ENCODE measurements around the gene SERINC5. TPM values are rescaled to one million over a fixed set of nuclear protein-coding genes. Genes with fewer than 3 reads are reported as not detected.
A peak's percentile ranks its signal among the peaks of the same experiment; 100 is the strongest.
"Not testable (repeated sequence)": the region's sequence is repeated elsewhere in the genome, so short reads cannot be mapped to it uniquely, and the experiment has no call there.

SERINC5 gene
- polyA plus RNA-seq, 3 donors: 5.0 to 35.9 (median 7.3) TPM

- no peak for DNase-seq
- Histone ChIP-seq H3K9me3 (replicated peaks in 1 of 2; ENCODE audit: control insufficient read depth in 1 of 2, insufficient read depth in 1 of 2, low read length in 2 of 2) (no peaks in the 10 kb centered on the region), H3K36me3 (replicated peaks in 1 of 2; ENCODE audit: control insufficient read depth in 1 of 2, insufficient read depth in 2 of 2, low read length in 2 of 2) (no peaks in the 10 kb centered on the region), H3K4me3 (replicated peaks in 1 of 3; ENCODE audit: low read depth in 2 of 3, low read length in 3 of 3) (no peak overlapping the region), H2AFZ (ENCODE audit: insufficient read depth, low read depth, low read length, poor library complexity, severe bottlenecking) (no peak overlapping the region), H3K79me2 (ENCODE audit: insufficient read depth, low read length) (peaks cover 56% of the 10 kb centered on the region), H3K9ac (ENCODE audit: insufficient read depth, low read length, poor library complexity, severe bottlenecking) (no peak overlapping the region), H3K27ac (ENCODE audit: low read depth in 1 of 2, low read length in 2 of 2) (no peak overlapping the region), H3K4me1 (ENCODE audit: control insufficient read depth in 1 of 2, insufficient read depth in 2 of 2, low read length in 2 of 2) (peaks cover 29 to 48% of the 10 kb centered on the region in 2 donors), H4K20me1 (ENCODE audit: insufficient read depth, low read length) (peaks cover 39% of the 10 kb centered on the region), H3K27me3 (ENCODE audit: control insufficient read depth in 2 of 2, insufficient read depth in 2 of 2, low read length in 2 of 2) (no peaks in the 10 kb centered on the region), H3K4me2 (replicated peaks; ENCODE audit: extremely low read depth, low read length, poor library complexity, severe bottlenecking) (no peak overlapping the region)
- no peaks in the 10 kb centered on the region for H3K9me3 Mint-ChIP-seq
- WGBS (ENCODE audit: insufficient coverage): no CpG with 5 or more reads among the region's 8 CpGs
- intact Hi-C loops (cut with micrococcal nuclease): loop anchor here in 1 of 2 donors (5.0 to 10.0 kb wide), 2 partner anchors 42 to 66 kb away; partner anchors contain the start of gene SERINC5
- peak overlapping the region in 1 of 2 donors; percentile 52 for H3K4me3 Mint-ChIP-seq
- peak overlapping the region in 2 of 7 donors; percentile 6 to 41 for H3K27ac Mint-ChIP-seq
- TF ChIP-seq CTCF (IDR thresholded peaks at IDR 0.05): no peak
- peaks cover 57% of the 10 kb centered on the region for H3K4me1 Mint-ChIP-seq
- peaks cover 12 to 14% of the 10 kb centered on the region in 2 donors for H3K36me3 Mint-ChIP-seq
- peaks cover 0 to 4% (median 0%) of the 10 kb centered on the region in 3 donors for H3K27me3 Mint-ChIP-seq (ENCODE audit: low read depth in 3 of 3)
Measured at GRCh38 chr5:80189201-80189600, 66.6 kb downstream of the SERINC5 start.

- Histone ChIP-seq H3K4me3 (replicated peaks in 1 of 3; ENCODE audit: low read depth in 2 of 3, low read length in 3 of 3) (no peak overlapping the region), H3K4me1 (ENCODE audit: control insufficient read depth in 1 of 2, insufficient read depth in 2 of 2, low read length in 2 of 2) (peaks cover 41 to 64% of the 10 kb centered on the region in 2 donors), H4K20me1 (ENCODE audit: insufficient read depth, low read length) (peaks cover 25% of the 10 kb centered on the region), H3K27me3 (ENCODE audit: control insufficient read depth in 2 of 2, insufficient read depth in 2 of 2, low read length in 2 of 2) (no peaks in the 10 kb centered on the region), H3K36me3 (replicated peaks in 1 of 2; ENCODE audit: control insufficient read depth in 1 of 2, insufficient read depth in 2 of 2, low read length in 2 of 2) (no peaks in the 10 kb centered on the region), H3K27ac (ENCODE audit: low read depth in 1 of 2, low read length in 2 of 2) (peak overlapping the region in 1 of 2 donors; percentile 55), H2AFZ (ENCODE audit: insufficient read depth, low read depth, low read length, poor library complexity, severe bottlenecking) (no peak overlapping the region), H3K9me3 (replicated peaks in 1 of 2; ENCODE audit: control insufficient read depth in 1 of 2, insufficient read depth in 1 of 2, low read length in 2 of 2) (no peaks in the 10 kb centered on the region), H3K4me2 (replicated peaks; ENCODE audit: extremely low read depth, low read length, poor library complexity, severe bottlenecking) (no peak overlapping the region), H3K9ac (ENCODE audit: insufficient read depth, low read length, poor library complexity, severe bottlenecking) (no peak overlapping the region), H3K79me2 (ENCODE audit: insufficient read depth, low read length) (peaks cover 48% of the 10 kb centered on the region)
- Mint-ChIP-seq H3K36me3 (peaks cover 12 to 14% of the 10 kb centered on the region in 2 donors), H3K4me1 (peaks cover 64% of the 10 kb centered on the region), H3K27me3 (ENCODE audit: low read depth in 3 of 3) (peaks cover 0 to 4% (median 0%) of the 10 kb centered on the region in 3 donors), H3K9me3 (no peaks in the 10 kb centered on the region), H3K27ac (peak overlapping the region; percentile 20 to 88 (median 84)), H3K4me3 (peak overlapping the region in 1 of 2 donors; percentile 17)
- no peak for TF ChIP-seq CTCF (IDR thresholded peaks at IDR 0.05)
- WGBS (ENCODE audit: insufficient coverage): 100% methylated on average over 2 of the region's 6 CpGs
- intact Hi-C loops (cut with micrococcal nuclease): loop anchor here in 1 of 2 donors (5.0 to 10.0 kb wide), 2 partner anchors 40 to 67 kb away; partner anchors contain the start of gene SERINC5
- peak in 2 of 3 donors; percentile 26 to 36 for DNase-seq
Measured at GRCh38 chr5:80187421-80188090, 68.3 kb downstream of the SERINC5 start.

- not testable (repeated sequence) for H3K4me2 ChIP-seq (replicated peaks; ENCODE audit: extremely low read depth, low read length, poor library complexity, severe bottlenecking); H3K36me3 ChIP-seq (replicated peaks in 1 of 2; ENCODE audit: control insufficient read depth in 1 of 2, insufficient read depth in 2 of 2, low read length in 2 of 2); H2AFZ ChIP-seq (ENCODE audit: insufficient read depth, low read depth, low read length, poor library complexity, severe bottlenecking); H4K20me1 ChIP-seq (ENCODE audit: insufficient read depth, low read length); H3K9me3 ChIP-seq (replicated peaks in 1 of 2; ENCODE audit: control insufficient read depth in 1 of 2, insufficient read depth in 1 of 2, low read length in 2 of 2); H3K4me3 Mint-ChIP-seq; H3K27me3 Mint-ChIP-seq (ENCODE audit: low read depth in 3 of 3); H3K4me3 ChIP-seq (replicated peaks in 1 of 3; ENCODE audit: low read depth in 2 of 3, low read length in 3 of 3); H3K9ac ChIP-seq (ENCODE audit: insufficient read depth, low read length, poor library complexity, severe bottlenecking); H3K27me3 ChIP-seq (ENCODE audit: control insufficient read depth in 2 of 2, insufficient read depth in 2 of 2, low read length in 2 of 2); H3K27ac ChIP-seq (ENCODE audit: low read depth in 1 of 2, low read length in 2 of 2); DNase-seq; H3K9me3 Mint-ChIP-seq
- WGBS (ENCODE audit: insufficient coverage): 93% methylated on average over 2 of the region's 9 CpGs
- Histone ChIP-seq H3K4me1 (ENCODE audit: control insufficient read depth in 1 of 2, insufficient read depth in 2 of 2, low read length in 2 of 2) (peaks cover 43 to 66% of the 10 kb centered on the region in 2 donors), H3K79me2 (ENCODE audit: insufficient read depth, low read length) (peaks cover 37% of the 10 kb centered on the region)
- Mint-ChIP-seq H3K4me1 (peaks cover 67% of the 10 kb centered on the region), H3K36me3 (peaks cover 8 to 14% of the 10 kb centered on the region in 2 donors), H3K27ac (peak overlapping the region in 4 of 7 donors; percentile 38 to 72 (median 54))
- intact Hi-C loops (cut with micrococcal nuclease): loop anchor here in 1 of 2 donors (5.0 to 10.0 kb wide), 2 partner anchors 38 to 69 kb away; partner anchors contain the start of gene SERINC5
Measured at GRCh38 chr5:80185535-80185934, 70.3 kb downstream of the SERINC5 start.
